Type B pancreatic cell (in vitro differentiated cells): ENCODE data around the gene ERF. TPM values are rescaled to one million over a fixed set of nuclear protein-coding genes. Genes with fewer than 3 reads are reported as not detected.
"Not testable (repeated sequence)": the region's sequence is repeated elsewhere in the genome, so short reads cannot be mapped to it uniquely, and the experiment has no call there.

Source experiments
- DNase-seq: peaks from one replicate; pipeline ENCODE4 v3.0.0; 2021; ENCODE audit warnings: mixed read lengths; ENCODE audit not compliant: unreplicated experiment; ENCODE audit errors: extremely low spot score
- H3K27ac Mint-ChIP-seq: 2 replicates; pipeline ENCODE4 v1.8.0; 2021; ENCODE audit warnings: mild to moderate bottlenecking, mixed read lengths
- H3K27me3 Mint-ChIP-seq: 2 replicates; pipeline ENCODE4 v1.8.0; 2021; ENCODE audit warnings: mixed read lengths
- H3K36me3 Mint-ChIP-seq: 2 replicates; pipeline ENCODE4 v1.8.0; 2021; ENCODE audit warnings: mixed read lengths
- H3K4me1 Mint-ChIP-seq: one replicate; pipeline ENCODE4 v1.8.0; 2021; ENCODE audit warnings: mixed read lengths; ENCODE audit not compliant: unreplicated experiment
- H3K4me3 Mint-ChIP-seq: 2 replicates; pipeline ENCODE4 v1.8.0; 2021; ENCODE audit warnings: mild to moderate bottlenecking, mixed read lengths
- H3K9me3 Mint-ChIP-seq: 2 replicates; pipeline ENCODE4 v1.8.0; 2021; ENCODE audit warnings: mixed read lengths
- total RNA-seq: library from RNA; stranded (reverse); gene quantifications from 2 replicates; pipeline ENCODE4 v1.2.1, GENCODE V29; 2021; ENCODE audit warnings: low replicate concordance
- TF ChIP-seq, protein P1 (sequence below): fragments of 200-600 bp; sonication (generic); conservative IDR thresholded peaks from 2 replicates; pipeline ENCODE4 v1.5.0; 2021; ENCODE audit warnings: antibody characterized with exemption, mild to moderate bottlenecking

ERF gene
- total RNA-seq, 1 donor from 2014 or later = 78.9 TPM

DNA sequence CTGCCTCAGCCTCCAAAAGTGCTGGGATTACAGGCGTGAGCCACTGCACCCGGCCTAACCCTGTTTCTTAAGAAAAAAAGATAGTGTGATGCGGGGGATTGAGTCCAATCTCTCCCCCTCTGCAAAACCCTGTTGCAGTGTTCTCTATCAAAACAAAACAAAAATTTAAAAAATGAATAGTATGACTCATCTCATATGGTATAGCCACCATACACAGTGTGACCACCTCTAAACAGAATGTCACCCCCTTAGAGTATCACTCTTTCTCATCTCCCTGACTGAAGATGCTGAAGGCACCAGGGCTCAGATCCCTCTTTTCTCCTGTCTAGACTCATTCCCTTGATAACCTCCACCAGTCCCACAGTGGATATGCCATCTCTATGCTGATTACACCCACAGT lies 6.8 kb upstream of the ERF start:
- no peak for DNase-seq
- Mint-ChIP-seq H3K36me3 (no peaks in the 10 kb centered on the region), H3K27ac (no peak overlapping the region), H3K4me1 (peaks cover 10% of the 10 kb centered on the region), H3K9me3 (no peaks in the 10 kb centered on the region), H3K27me3 (peaks cover 3% of the 10 kb centered on the region), H3K4me3 (no peak overlapping the region)
- TF ChIP-seq, protein P1, sequence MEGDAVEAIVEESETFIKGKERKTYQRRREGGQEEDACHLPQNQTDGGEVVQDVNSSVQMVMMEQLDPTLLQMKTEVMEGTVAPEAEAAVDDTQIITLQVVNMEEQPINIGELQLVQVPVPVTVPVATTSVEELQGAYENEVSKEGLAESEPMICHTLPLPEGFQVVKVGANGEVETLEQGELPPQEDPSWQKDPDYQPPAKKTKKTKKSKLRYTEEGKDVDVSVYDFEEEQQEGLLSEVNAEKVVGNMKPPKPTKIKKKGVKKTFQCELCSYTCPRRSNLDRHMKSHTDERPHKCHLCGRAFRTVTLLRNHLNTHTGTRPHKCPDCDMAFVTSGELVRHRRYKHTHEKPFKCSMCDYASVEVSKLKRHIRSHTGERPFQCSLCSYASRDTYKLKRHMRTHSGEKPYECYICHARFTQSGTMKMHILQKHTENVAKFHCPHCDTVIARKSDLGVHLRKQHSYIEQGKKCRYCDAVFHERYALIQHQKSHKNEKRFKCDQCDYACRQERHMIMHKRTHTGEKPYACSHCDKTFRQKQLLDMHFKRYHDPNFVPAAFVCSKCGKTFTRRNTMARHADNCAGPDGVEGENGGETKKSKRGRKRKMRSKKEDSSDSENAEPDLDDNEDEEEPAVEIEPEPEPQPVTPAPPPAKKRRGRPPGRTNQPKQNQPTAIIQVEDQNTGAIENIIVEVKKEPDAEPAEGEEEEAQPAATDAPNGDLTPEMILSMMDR = no peak

DNA sequence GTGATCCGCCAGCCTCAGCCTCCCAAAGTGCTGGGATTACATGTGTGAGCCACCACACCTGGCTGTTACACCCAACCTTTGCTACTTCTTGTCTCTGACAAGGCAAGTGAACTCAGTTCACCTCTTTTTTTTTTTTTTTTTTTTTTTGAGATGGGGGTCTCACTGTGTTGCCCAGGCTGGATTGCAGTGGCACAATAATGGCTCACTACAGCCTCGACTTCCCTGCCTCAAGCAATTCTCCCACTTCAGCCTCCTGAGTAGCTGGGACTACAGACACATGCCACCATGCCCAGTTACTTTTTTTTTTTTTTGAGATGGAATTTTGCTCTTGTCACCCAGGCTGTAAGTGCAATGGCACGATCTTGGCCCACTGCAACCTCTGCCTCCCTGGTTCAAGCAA lies 2.9 kb upstream of the ERF start:
- peaks cover 16% of the 10 kb centered on the region for H3K4me1 Mint-ChIP-seq
- not testable (repeated sequence) for DNase-seq, H3K36me3 Mint-ChIP-seq, H3K27me3 Mint-ChIP-seq, H3K9me3 Mint-ChIP-seq, H3K27ac Mint-ChIP-seq
- peak overlapping the region; percentile 39 for H3K4me3 Mint-ChIP-seq

DNA sequence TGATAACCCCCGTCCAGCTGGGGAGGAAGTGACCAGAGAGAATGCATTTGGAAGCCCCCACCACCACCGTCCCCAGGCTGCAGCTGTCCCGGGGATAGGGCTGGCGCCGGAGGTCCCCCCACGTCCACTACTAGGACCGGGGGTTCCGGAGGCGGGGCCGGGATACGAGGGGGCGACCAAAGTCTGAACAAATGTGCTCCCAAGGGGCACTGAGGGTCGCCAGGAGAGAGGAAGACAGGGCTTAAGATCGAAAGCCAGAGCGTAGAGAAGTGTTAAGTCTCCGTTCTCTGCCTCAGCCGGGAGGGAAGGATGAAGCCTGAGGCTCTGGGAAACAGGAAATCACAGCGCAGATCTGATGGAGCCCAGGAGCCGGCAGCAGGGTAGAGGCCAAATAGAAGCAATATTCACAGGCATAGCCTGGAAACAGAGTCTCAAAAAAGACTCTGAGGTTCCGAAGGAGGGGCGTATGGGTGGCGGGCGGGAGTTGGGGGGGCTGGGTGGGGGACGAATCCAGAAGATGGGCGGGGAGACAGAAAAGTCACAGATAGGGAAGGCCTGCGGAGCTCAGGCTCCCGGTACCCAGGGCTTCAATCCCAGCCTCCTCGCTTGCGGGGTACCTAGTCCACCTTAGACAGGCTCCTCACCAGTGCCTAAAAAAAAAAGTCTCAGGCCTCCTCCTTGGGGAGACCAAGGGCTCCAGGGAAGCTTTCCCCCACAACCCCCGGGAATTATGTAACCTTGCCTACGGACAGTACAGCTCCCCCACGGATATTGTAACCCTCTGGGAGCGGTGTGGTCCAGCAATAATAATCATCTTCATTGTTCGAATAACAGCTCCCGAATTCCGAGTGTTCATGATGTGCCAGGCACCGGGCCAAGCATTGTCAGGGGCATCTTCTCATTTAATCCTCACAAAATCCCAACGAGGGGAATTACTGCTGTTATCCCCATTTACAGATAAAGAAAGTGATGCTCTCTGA lies 1.1 kb upstream of the ERF start:
- Mint-ChIP-seq H3K36me3 (peaks cover 3% of the 10 kb centered on the region), H3K4me3 (peak overlapping the region; percentile 90), H3K27me3 (no peaks in the 10 kb centered on the region), H3K9me3 (no peaks in the 10 kb centered on the region), H3K27ac (peak overlapping the region; percentile 93), H3K4me1 (peaks cover 22% of the 10 kb centered on the region)
- no peak for DNase-seq
- TF ChIP-seq, protein P1 = no peak

DNA sequence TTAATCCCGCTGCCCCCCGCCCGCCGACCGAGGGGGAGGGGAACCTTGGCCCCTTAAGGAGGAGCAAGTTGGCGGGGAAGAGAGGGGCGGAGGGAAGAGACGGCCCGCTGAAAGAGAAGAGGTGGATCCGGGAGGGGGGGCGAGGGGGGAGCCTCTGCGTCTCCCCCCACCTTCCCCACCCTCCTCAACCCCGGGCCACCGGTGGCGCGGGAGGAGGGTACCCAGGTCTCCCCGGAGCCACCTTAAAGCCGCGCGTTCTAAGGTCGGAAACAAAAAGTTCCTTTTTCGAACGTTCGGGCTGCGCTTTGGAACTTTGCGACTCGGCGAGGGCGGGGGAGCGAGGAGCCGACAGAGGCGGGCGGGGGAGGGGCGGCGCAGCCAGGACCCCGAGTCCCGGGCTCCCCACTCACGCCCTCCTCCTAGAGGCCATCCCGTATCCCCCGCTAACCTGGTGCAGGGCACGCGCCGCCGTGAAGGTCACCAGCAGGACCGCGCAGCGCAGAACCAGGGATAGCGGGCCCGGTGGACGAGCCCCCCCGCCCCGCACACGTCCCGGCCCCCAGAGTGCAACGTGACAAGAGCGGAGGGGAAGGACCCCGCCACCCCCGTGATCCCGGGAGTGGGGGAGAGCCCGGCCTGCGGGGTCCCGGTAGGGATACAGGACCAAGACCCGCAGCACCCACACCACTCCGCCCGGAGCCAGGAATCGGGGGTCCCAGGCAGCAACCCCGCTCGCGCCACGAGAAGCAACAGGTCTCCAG lies 659 bp downstream of the ERF start:
- no peaks in the 10 kb centered on the region for H3K9me3 Mint-ChIP-seq
- H3K27ac Mint-ChIP-seq = no peak overlapping the region
- H3K36me3 Mint-ChIP-seq = peaks cover 3% of the 10 kb centered on the region
- TF ChIP-seq, protein P1 = peak; percentile 32
- peak; percentile 81 for DNase-seq
- H3K4me3 Mint-ChIP-seq = peak overlapping the region; percentile 90
- H3K4me1 Mint-ChIP-seq = peaks cover 22% of the 10 kb centered on the region
- no peaks in the 10 kb centered on the region for H3K27me3 Mint-ChIP-seq

DNA sequence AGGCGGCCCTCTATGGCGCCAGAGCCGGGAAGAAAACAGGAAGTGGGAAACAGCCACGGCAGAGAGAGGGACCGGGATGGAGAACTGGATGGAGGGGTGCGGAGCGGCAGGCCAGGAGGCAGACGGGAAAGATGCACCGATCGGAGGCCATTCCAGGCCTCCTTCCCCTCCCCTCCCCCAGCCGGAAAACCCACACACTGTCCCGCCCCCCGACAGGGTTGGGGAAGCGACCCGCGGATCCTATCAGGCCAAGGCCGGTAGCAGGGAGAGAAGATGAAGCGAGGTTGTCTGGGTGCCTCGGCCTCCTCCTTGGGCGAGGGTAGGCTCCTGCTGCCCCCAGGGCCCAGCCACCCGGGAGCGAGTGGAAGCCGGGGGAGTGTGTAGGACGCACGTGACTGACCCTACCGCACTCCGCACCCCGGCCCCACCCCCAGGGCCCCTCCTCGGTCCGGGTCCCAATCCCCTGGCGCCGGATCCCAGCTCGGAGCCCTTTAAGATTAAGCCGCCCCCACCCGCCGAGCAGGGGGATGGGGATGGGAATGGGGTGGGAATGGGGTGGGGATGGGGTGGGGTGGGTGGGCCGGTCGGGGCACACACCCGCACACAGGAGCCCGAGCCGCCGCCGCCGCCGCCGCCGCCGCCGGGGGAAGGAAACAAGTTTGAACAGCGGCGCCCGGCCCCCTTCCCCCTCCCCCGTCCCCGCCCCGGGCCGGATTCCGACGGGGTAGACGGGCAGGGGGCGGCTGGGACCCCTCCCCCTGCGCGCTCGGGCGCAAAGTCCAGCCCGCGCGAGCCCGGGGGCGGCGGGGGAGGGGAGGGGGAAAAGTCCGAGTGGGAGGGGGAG lies 1.5 kb downstream of the ERF start:
- H3K36me3 Mint-ChIP-seq = peaks cover 3% of the 10 kb centered on the region
- peaks cover 22% of the 10 kb centered on the region for H3K4me1 Mint-ChIP-seq
- H3K9me3 Mint-ChIP-seq = no peaks in the 10 kb centered on the region
- peak; percentile 84 for DNase-seq
- no peaks in the 10 kb centered on the region for H3K27me3 Mint-ChIP-seq
- peak overlapping the region; percentile 95 for H3K4me3 Mint-ChIP-seq
- TF ChIP-seq, protein P1 = no peak
- H3K27ac Mint-ChIP-seq = peak overlapping the region; percentile 95
